ENCODE results near the gene PPP1CA. TPM values are rescaled to one million over a fixed set of nuclear protein-coding genes. Genes with fewer than 3 reads are reported as not detected.

The PPP1CA gene
- total RNA-seq, 1 donor from 2014 or later: 163 TPM

- no peak for DNase-seq
- Mint-ChIP-seq H3K4me1 (ENCODE audit: low read depth, unreplicated experiment) (peaks cover 10% of the 10 kb centered on the region), H3K4me3 (ENCODE audit: unreplicated experiment) (no peak overlapping the region), H3K9me3 (ENCODE audit: unreplicated experiment) (no peaks in the 10 kb centered on the region), H3K36me3 (ENCODE audit: unreplicated experiment) (no peaks in the 10 kb centered on the region), H3K27ac (ENCODE audit: unreplicated experiment) (no peak overlapping the region), H3K27me3 (ENCODE audit: unreplicated experiment) (peaks cover 11% of the 10 kb centered on the region)
- no peak for TF ChIP-seq CTCF (IDR thresholded peaks at IDR 0.05; ENCODE audit: partially characterized antibody, unreplicated experiment)
Measured at GRCh38 chr11:67410984-67411784, 9.5 kb upstream of the PPP1CA start.

GRCh38 chr11:67410369-67410831, 8.7 kb upstream of the PPP1CA start:
- peaks cover 8% of the 10 kb centered on the region for H3K27me3 Mint-ChIP-seq (ENCODE audit: unreplicated experiment)
- H3K4me1 Mint-ChIP-seq (ENCODE audit: low read depth, unreplicated experiment): peaks cover 10% of the 10 kb centered on the region
- H3K36me3 Mint-ChIP-seq (ENCODE audit: unreplicated experiment): no peaks in the 10 kb centered on the region
- H3K9me3 Mint-ChIP-seq (ENCODE audit: unreplicated experiment): no peaks in the 10 kb centered on the region
- H3K4me3 Mint-ChIP-seq (ENCODE audit: unreplicated experiment): no peak overlapping the region
- no peak for DNase-seq
- no peak overlapping the region for H3K27ac Mint-ChIP-seq (ENCODE audit: unreplicated experiment)
- TF ChIP-seq CTCF (IDR thresholded peaks at IDR 0.05; ENCODE audit: partially characterized antibody, unreplicated experiment): no peak

GRCh38 chr11:67409781-67410368, 8.2 kb upstream of the PPP1CA start:
- no peak for TF ChIP-seq CTCF (IDR thresholded peaks at IDR 0.05; ENCODE audit: partially characterized antibody, unreplicated experiment)
- H3K4me3 Mint-ChIP-seq (ENCODE audit: unreplicated experiment): no peak overlapping the region
- no peak for DNase-seq
- H3K27me3 Mint-ChIP-seq (ENCODE audit: unreplicated experiment): peaks cover 8% of the 10 kb centered on the region
- H3K4me1 Mint-ChIP-seq (ENCODE audit: low read depth, unreplicated experiment): peaks cover 10% of the 10 kb centered on the region
- no peaks in the 10 kb centered on the region for H3K9me3 Mint-ChIP-seq (ENCODE audit: unreplicated experiment)
- H3K36me3 Mint-ChIP-seq (ENCODE audit: unreplicated experiment): no peaks in the 10 kb centered on the region
- no peak overlapping the region for H3K27ac Mint-ChIP-seq (ENCODE audit: unreplicated experiment)

GRCh38 chr11:67409261-67409666, 7.6 kb upstream of the PPP1CA start:
- H3K4me1 Mint-ChIP-seq (ENCODE audit: low read depth, unreplicated experiment): peaks cover 10% of the 10 kb centered on the region
- H3K36me3 Mint-ChIP-seq (ENCODE audit: unreplicated experiment): no peaks in the 10 kb centered on the region
- H3K4me3 Mint-ChIP-seq (ENCODE audit: unreplicated experiment): no peak overlapping the region
- H3K27me3 Mint-ChIP-seq (ENCODE audit: unreplicated experiment): peaks cover 8% of the 10 kb centered on the region
- no peak overlapping the region for H3K27ac Mint-ChIP-seq (ENCODE audit: unreplicated experiment)
- no peak for TF ChIP-seq CTCF (IDR thresholded peaks at IDR 0.05; ENCODE audit: partially characterized antibody, unreplicated experiment)
- no peak for DNase-seq
- H3K9me3 Mint-ChIP-seq (ENCODE audit: unreplicated experiment): no peaks in the 10 kb centered on the region

All from glutamatergic neuron (in vitro differentiated cells).